ENCODE measurements around the gene CPNE5. TPM values are rescaled to one million over a fixed set of nuclear protein-coding genes. Genes with fewer than 3 reads are reported as not detected.
A peak's percentile ranks its signal among the peaks of the same experiment; 100 is the strongest.

Gene CPNE5
- total RNA-seq, 1 donor from 2014 or later, result 0.15 TPM

DNA sequence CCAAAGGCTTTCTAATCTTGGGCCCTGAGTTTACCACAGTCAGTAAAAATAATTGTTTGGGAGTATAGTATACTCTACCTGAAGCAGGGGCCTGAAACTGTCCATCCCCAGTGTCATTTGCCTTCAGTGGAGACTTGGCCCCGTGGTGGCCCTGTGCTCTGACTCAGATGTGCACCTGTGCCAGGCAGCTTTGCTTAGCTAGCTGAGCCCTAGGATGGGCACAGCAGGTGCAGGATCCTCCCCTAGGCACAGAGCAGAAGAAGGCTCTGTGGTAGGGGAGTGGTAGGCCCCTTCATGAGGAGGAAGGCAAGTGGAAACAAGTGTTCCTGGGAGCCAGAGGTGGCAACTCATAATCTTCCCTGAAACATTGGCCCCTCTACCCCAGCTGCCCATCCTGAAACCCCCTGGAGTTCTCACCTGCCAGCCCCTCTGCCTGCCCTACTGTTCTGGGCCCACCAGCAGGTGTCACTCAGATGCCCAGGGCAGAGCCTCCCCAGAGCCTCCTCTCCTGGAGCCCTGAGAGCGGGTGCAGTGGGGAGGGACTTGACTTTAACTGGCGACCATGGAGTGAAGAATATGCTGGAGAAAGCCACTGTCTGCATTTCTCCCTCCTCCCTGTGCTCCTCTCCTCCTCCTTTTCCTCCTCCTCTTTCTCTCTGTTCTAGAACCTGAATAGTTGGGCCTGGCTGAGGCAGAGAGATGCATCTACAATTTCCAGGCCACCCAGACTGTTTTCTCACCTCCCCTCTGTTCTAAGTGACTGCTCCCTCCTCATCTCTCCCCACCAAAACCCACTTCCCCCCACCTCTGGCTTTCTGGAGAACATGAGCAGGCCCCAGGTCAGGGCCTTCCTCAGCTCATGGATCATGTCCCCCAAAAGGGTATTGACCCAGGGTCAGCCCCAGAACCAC, 2.9 kb downstream of the CPNE5 start:
- no peak for DNase-seq (ENCODE audit: low read depth)

DNA sequence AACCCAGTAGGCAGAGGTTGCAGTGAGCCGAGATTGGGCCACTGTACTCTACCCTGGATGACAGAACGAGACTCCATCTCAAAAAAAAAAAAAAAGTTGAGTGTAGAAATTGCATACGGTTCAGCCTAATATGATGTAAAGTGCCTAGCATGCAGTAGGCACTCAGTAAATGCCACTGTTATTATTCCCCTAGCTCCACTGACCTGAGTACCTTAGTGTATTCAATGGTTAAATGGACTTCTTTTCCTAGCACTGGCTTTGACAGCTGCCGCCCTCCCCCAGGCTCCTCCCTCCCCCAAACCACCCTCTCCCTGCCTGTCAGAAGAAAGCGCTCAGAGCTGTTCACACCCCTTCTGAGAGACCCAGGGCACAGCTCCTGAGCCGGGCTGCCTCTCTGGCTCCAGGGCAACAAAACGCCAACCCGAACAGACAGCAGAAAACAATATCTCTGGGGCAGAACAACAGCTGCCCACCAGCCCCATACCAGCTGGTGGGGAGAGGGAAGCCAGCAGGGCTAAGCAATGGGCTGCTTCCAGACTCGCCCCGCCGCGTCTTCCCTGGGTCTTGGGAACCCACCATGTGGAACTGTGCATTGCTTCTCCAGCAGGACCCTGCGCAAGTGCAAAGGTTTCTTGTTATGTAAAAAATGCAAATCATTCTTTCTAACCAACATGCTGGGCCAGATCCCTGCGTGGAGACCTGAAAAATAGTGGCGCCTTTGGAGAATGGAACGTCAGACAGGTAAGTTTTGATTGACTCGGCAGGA, 4.5 kb downstream of the CPNE5 start:
- no peak for DNase-seq (ENCODE audit: low read depth)

- no peak for DNase-seq (ENCODE audit: low read depth)
Measured at GRCh38 chr6:36833182-36833789, 6.0 kb downstream of the CPNE5 start.

GRCh38 chr6:36832313-36832712, 6.9 kb downstream of the CPNE5 start:
- no peak for DNase-seq (ENCODE audit: low read depth)

GRCh38 chr6:36830577-36830976, 8.7 kb downstream of the CPNE5 start:
- DNase-seq (ENCODE audit: low read depth), result no peak

GRCh38 chr6:36829919-36830544, 9.2 kb downstream of the CPNE5 start:
- no peak for DNase-seq (ENCODE audit: low read depth)

DNA sequence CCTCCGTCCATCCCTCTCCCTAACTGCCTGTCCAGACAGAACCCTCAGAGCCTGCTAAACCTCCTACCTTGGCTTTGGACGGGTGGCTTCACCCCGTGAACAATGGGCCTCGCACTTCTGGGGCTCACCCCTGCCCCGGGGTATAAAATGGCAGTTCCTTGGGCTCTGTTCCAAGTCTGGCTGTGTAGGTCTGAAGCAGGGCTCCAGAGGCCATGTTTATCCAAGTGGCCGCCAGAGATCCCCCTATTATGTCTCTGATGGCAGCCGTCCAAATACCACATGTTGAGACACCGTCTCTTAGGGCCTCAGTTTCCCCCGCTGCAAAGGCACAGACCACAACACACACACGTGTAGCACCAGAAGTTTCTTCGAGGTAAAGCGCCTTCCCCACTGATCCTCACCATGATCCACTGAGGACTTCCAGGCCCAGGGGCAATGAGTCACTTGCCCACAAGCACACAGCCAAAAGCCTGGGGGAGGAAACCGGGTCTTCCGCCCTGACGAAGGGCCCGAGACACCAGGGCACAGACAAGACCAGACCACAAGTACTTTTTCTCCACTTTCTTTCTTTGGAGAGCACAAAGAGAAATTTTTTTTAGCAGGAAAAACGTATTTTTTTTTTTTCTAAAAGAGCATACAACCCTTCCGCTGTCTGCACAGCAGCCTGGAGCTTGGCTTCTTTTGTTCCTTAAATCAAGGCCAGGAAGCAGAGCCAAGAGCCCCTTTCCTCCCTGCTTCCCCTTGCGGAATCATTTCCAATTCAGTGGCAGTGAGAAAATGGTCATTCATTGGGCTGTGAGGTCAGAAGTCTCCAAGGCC, 11.8 kb downstream of the CPNE5 start:
- DNase-seq (ENCODE audit: low read depth), result peak; percentile 57

- DNase-seq (ENCODE audit: low read depth), result no peak
Measured at GRCh38 chr6:36826520-36827227, 12.6 kb downstream of the CPNE5 start.

DNA sequence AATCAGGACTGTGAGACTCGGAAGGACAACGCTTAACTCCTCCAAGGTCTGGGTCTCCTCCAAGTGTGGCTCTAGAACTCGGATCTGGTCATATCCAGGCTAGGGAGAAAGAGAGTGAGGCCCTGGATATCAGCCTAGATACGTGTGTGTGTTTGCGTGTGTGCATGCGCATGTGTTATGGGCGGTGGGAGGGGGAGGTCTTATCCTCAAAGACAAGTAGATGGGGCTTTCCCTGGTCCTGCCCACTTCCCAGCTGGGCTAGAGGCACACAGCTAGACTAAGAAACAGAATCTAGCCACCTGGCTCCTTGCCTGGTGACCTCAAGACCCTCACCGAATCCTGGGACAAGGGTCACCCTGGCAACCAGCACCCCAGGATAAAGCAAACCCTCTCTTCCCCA, 13.2 kb downstream of the CPNE5 start:
- no peak for DNase-seq (ENCODE audit: low read depth)

- no peak for DNase-seq (ENCODE audit: low read depth)
Measured at GRCh38 chr6:36825452-36825851, 13.8 kb downstream of the CPNE5 start.

- DNase-seq (ENCODE audit: low read depth), result no peak
Measured at GRCh38 chr6:36824253-36824652, 15.0 kb downstream of the CPNE5 start.

- no peak for DNase-seq (ENCODE audit: low read depth)
Measured at GRCh38 chr6:36823421-36824096, 15.7 kb downstream of the CPNE5 start.

- peak; percentile 73 for DNase-seq (ENCODE audit: low read depth)
Measured at GRCh38 chr6:36822506-36823269, 16.6 kb downstream of the CPNE5 start.

- no peak for DNase-seq (ENCODE audit: low read depth)
Measured at GRCh38 chr6:36821581-36822335, 17.5 kb downstream of the CPNE5 start.

DNA sequence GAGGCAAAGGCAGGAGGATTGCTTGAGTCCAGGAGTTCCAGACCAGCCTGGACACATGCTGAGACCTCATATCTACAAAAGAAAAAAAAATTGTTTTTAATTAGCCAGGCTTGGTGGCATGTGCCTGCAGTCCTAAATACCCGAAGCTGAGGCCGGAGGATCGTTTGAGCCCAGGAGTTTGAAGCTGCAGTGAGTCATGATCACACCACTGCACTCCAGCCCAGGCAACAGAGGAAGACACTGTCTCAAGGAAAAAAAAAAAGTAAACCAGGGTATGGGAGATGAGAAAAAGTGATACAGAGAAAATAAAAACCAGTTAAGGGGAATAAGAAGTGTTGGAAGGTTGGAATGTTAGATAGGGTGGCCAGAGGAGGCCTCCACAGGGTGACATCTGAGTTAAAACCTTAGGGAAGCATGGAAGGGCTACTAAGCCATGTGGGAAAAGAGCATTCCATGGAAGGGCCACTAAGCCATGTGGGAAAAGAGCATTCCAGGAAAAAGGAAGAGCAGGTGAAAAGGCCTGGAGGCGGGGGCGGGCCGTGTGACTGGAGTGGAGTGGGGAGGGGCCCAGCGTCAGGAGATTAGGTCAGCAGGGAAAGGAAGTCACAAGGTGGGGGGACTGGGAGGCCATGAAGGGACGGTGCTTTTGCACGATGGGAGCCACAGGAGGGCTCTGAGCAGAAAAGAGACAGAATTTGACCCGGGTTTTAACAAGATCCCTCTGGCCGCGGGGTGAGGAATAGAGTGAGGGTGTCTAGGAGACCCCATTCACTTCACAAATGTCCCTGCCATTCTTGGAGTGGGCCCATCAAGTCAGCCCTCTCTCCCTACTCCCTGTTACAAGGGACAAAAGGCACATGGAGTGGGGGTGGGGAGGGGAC, 18.3 kb downstream of the CPNE5 start:
- peak; percentile 77 for DNase-seq (ENCODE audit: low read depth)

DNA sequence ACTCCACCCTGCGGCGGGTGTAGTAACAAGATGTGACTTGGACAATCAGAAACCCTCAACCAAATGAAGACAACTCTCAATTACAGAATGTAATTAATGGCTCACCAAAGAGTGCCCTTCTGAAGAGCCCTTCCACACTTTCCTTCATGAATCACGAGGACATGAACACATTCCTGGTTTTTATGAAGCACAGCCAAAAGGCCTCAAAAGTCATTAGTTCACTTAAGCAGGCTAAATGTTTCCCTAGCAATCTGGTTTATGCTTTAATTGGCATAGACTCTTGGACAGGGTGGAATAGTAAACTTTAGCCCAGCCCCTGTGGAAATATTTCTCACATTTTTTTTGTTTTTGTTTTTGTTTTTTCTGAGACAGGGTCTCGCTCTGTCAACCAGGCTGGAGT, 20.5 kb downstream of the CPNE5 start:
- DNase-seq (ENCODE audit: low read depth), result peak; percentile 74

DNA sequence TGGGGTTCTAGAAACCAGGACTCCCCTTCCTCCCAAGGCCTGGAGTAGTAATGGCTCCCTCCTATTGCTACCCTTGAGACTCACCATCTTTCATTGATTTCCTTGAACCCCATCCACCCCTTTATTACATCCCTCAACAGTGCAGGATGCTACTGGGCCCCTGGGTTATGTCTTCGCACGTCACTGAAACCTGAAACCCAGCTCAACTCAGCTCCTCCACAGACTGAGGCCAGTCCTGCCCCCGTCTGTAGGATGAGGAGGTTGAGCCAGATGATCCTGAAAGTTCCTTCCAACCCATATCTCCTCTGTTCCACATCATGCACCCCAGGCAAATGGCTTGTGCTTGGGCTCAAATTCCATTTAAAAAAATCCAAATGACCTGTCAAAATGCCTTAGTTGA, 21.4 kb downstream of the CPNE5 start:
- DNase-seq (ENCODE audit: low read depth), result no peak
